ENCODE results near the gene KIFC1.

Gene KIFC1

GRCh38 chr6:33412140-33413009 lies 20.8 kb downstream of the KIFC1 start:
- no peak for DNase-seq

GRCh38 chr6:33413241-33414120 lies 21.9 kb downstream of the KIFC1 start:
- no peak for DNase-seq

GRCh38 chr6:33414592-33415271 lies 23.1 kb downstream of the KIFC1 start:
- DNase-seq: no peak

- no peak for DNase-seq
Measured at GRCh38 chr6:33415831-33416230, 24.2 kb downstream of the KIFC1 start.

DNA sequence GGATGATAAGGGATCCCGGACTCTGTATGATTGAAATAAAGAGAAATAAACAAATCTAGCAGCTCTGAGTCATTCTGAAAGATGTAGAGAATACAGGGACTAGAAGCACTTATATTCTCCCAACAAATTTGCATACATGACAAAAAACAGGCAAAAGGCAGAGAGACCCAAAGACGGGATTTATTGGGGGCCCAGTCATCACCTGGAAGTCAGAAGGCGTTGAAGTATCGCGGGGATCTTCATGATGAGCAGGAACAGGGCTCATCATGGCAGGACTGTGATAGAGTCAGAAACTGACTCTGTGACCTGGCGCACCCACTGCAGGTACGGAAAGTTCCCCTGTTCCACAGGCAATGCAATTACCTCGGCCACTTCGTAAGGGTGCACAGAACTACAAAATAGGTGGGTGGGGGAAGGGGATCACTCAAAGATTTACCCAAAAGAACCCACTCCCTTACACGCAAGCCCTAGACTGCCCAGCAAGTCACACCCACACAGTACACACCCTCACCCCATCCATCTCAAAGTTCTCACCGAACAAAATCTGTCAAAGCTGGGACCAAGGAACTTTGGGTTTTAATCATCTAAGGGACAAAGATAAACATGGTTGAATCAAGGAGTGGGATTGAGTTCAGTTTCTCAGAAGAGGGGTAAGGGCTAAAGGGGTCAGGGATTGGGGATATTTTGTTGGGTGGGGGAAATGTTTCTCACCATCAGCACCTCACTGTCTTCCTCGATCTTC lies 24.9 kb downstream of the KIFC1 start:
- DNase-seq: no peak

DNA sequence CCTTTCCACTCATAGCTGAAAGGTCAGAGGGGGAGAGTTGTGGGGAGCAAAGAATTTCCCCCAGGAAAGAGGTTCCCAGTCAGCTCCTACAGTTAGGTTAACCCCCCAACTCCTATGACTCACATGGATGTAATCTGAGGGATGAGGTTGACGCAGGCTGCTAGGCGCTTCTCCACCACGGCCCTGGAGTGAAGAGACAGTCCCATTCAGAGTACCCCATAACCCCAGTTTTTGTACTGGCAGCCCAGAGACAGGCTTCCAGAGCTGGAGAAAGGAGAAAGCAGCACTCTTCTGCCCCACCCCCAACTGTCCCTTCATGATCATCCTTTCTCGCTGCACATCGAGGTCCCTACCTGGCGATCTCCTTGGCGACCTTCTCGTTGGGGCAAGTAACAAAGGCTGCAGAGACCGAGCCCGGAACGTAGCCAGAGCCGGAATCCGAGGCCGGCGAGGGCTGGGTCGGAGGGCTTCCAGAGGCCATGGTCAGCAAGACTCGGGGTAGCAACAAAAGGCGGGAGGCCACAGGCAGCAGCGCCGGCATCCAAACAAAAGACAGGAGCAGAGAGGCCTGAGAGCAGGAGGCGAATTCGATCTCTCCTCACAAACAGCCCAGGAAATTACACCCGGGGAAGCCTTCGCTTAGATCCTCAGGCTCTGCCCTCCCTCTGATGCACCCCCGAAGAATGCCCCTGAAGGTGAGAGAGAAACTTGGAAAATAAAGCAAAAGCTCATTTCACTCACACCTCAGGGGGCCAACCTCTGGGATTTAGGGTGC lies 25.7 kb downstream of the KIFC1 start:
- DNase-seq: no peak

DNA sequence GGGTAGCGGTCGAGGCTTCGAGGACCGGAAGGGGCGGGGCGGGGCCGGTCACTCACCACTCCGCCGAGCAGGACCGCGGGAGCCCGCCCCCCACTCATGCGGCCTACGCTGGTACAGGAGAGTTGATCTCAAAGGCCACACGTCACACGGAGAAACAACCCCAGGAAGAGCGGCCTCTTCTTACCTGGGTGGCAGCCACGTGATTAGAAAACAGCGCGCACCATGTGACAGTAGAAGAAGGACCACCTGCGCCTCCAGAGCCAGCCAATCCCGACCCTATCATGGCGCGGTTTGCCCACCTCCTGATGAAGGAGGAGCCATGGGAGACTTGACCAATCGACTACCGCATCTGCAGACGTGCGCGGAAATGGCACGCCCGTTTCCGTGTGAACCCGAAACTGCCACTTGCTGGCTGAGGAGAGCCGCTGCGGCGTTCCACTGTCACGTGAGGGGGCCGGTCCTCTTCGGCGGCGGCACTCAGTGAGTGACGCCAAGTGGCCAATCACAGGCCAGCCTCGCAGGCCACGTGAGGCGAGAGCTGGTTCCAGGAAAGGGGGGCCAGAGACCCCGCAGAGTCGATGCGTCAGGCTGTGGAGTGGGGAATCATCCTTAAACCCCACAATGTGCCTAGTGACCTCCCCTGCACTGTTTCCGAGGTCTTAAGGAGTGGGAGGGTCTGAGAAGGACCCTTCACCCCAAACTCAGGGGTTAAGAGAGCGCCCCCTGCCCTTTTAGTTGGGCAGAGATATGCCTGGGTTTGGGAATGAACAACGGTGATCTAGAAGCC lies 26.5 kb downstream of the KIFC1 start, which contains the start of gene CUTA:
Gene CUTA (minus strand): TSS at position 205 of the 787 bp plus-strand sequence. CDS start 107 bp downstream, at position 98.
- DNase-seq: peak; percentile 99

GRCh38 chr6:33418690-33419291 lies 27.2 kb downstream of the KIFC1 start:
- no peak for DNase-seq

GRCh38 chr6:33419580-33420490 lies 28.2 kb downstream of the KIFC1 start, which contains the start of gene SYNGAP1:
TSS of gene SYNGAP1 (plus strand) at chr6:33420065. CDS start at chr6:33420265, 200 bp downstream.
- DNase-seq: no peak

DNA sequence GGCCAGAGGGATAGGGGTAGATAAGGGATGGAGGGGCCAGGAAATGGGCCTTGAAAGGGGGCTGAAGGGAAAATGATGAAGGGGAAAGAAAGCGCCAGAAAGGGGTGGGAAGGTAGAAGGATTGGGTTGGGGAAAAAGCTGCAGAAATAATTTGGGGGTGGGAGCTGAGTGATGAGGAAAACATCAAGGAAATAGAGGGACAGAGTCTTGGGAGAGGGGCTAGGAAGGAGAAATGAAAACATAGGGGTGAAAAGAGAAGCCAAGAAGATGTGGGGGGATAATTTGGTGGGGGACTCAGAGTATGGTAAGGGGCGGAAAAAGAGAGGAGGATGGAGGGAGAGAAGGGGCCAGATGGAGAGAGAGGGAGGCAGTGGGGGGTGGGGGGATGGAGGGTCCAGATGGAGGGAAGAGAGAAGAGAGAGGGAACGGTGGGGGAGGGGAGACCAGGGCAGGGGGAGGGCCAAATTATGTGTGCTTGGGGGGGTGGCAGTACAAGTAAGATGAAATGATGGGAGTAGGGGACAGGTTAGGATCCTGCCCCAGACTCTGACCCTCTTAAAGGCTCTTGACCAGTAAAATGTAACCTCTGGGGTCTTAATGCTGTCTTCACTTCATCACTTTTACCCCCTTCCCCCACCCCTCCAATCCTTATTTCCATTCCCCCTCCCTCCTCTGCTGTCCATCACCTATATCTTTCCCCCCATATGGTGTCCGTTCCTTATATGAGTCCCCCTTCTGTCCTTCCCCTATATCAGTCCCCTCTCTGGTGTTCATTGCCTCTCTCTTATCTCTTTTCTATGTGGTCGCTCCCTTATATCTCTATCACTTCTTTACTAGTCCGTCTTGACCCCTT lies 29.1 kb downstream of the KIFC1 start:
- DNase-seq: no peak

DNA sequence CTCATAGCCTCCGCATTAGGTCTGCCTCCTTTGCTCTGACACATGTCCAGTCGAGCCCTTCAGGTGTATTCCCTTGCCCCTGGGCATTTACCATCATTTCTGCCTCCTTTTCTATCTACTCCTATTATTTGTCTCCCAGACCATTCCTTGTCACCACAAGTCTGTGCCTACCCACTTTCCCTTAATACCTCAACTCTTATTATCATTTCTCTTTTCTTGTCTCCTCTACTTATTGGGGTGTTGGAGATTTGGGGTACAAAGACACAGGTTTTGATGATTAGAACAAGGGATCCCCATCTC lies 29.7 kb downstream of the KIFC1 start:
- DNase-seq: no peak

DNA sequence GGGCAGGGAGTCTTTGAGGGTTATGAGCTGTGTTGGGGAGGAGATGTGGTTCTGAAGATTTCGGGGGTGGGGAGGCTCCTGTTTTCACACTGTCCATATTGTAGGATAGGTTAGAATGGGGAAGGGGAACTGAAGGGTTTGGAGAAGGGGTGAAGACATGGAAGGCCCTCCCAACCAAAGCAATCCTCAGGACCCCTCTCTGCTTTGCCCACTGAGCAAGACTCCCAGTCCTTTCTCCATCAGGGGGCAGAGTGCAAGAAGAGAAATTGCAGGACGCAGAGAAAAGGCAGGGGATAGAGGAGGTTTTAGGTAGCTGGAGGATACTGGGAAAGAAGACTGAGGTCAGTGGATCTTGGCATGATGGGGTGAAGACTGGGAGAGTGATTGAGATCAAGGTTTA lies 32.2 kb downstream of the KIFC1 start:
- DNase-seq: no peak

DNA sequence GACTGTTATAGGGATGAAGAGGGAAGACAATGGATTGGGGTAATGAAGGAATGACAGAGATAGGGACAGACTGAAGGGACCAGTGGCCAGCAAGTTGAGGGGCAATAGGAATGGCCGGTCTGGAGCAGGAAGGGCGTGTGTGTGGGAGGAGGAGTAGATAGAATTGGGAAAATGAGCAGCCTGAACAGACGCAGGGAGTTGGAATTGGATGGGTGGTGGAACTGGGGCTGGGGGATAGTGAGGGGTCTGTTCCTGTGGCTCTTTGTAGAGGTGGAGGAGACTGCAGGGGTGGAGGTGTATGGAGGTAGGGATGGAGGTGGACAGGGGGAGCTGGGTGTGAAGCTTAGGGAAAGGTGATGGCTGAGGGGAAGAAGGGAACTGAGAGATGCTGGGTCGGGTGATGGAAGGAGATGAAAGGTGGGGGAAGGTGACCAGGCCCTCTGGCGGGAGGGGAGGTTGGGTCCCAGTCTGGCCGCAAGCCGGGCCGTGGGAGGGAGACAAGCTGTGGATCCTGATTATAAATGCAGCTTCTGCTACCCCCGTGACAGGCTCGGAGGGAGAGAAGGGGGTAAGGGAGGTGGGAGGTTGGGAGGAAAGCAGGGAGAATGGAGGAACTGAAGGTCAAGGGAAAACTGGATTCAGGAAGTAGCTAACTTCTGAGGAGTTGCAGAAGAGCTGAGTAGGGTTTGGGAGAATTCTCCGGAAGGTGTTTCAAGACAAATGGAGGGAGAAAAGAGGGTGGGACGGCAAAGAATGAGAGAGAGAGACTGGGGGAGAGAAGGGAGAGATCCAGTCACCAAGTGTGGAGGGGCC lies 33.4 kb downstream of the KIFC1 start:
- no peak for DNase-seq

DNA sequence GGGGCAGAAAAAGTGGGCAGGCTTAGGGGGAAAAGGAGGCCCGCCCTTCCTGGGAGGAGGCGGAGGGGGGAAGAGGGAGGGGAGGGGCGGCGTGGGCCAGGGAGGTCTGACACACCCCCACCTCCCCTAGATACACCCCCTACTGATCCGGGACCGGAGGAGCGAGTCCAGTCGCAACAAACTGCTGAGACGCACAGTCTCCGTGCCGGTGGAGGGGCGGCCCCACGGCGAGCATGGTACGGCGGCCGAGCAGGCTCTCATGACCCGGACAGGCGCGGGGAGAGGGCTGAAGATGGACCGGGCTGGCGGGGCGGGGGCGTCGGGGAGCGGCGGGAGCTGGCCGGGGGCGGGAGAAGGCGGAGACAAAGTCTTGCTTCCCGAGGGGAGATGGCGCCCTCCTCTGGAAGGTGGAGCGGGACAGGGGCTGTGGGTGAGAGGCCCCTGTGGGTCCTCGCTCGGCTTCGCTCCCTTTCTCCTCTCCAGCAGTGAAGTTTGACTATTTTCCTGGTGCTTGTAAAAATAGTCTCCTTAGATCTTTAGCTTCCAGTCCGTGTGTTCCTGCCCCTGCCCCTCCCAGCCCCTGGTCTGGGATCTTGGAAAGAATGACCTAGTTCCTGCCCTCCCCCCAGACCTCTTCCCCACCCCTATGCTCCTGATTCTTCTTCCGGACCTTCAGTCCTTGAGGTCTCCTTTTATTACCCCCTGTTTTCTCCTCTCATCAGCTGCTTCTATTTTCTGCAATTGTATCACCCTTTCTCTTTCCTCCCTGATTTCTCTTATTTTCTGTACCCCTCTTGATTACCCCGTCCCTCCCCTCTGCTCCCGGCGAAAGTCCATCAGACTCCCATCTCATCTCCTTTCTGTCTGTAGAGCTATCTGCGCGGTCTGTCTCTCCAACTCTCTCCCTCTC lies 34.3 kb downstream of the KIFC1 start:
- no peak for DNase-seq

GRCh38 chr6:33426590-33427511 lies 35.2 kb downstream of the KIFC1 start:
- DNase-seq: no peak

Data from cerebellar nuclear complex (tissue), 1 donor.